GM12864 (cell line): ENCODE results near the gene RHBDF1.

Experiments
- DNase-seq: peaks from one replicate; pipeline ENCODE4 v3.0.0-alpha.2; 2011; ENCODE audit warnings: low read depth
- H3K4me3 ChIP-seq: 2 replicates; pipeline ENCODE4 v1.5.1; 2011; ENCODE audit warnings: mild to moderate bottlenecking, low read depth, low read length, control low read depth
- CTCF ChIP-seq: IDR thresholded peaks from 2 replicates; pipeline ENCODE4 v1.5.1; 2011; ENCODE audit warnings: low read depth, mild to moderate bottlenecking, moderate library complexity, low read length, control low read depth, inconsistent platforms; ENCODE audit errors: missing control alignments

RHBDF1 gene

GRCh38 chr16:85407-85782 lies 13.0 kb upstream of the RHBDF1 start:
- H3K4me3 ChIP-seq = no peak overlapping the region
- no peak for DNase-seq
- no peak for TF ChIP-seq CTCF

DNA sequence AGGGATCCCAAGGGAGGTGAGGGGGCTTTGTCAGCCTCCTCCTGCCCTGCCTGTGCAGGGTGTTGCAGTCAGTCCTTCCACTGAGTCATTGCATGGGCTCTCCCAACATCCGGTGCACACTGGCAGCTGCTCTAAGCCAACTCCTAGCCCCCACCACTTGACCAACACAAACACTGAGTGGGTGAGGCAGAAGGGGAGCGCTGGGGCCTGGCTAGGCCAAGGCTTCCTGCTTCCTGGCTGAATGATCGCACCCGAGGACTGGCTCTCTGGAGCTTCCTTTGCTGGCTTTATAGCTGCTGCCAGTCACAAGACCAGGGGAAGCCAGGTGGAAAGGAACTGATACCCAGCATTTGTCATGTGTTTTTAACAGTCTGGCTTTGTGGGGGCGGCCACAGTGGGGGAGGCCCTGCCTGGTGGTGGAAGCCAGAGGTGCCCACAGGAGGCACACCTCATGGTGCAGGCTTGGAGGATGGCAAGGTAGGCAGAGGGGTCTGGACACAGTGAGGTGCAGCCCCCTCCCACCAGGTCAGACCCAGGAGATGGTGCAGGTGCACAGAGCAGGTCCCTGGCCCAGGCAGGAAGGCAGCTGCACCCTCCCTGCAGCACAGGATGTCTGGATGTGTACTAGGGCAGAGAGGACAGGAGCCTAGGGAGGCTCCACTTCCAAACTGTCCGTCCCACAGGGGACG lies 12.4 kb upstream of the RHBDF1 start:
- DNase-seq = peak; percentile 24
- TF ChIP-seq CTCF = no peak
- H3K4me3 ChIP-seq = no peak overlapping the region

- no peak for TF ChIP-seq CTCF
- H3K4me3 ChIP-seq = no peak overlapping the region
- DNase-seq = no peak
Measured at GRCh38 chr16:83781-84615, 11.6 kb upstream of the RHBDF1 start.

DNA sequence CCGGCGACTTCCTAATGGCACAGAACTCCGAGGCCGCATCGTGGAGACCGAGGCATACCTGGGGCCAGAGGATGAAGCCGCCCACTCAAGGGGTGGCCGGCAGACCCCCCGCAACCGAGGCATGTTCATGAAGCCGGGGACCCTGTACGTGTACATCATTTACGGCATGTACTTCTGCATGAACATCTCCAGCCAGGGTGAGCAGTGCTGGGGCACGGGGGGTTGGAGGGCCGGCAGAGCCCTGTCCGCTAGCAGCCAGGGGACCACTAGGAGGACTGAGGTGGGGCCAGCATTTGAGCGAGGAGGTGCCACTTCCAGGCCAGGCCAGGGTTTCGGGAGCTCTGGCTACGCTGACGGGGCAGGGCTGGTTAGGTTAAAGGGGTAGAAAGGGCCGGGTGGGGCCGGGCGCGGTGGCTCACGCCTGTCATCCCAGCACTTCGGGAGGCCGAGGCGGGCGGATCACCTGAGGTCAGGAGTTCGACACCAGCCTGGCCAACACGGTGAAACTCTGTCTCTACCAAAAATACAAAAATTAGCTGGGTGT lies 10.7 kb upstream of the RHBDF1 start:
- TF ChIP-seq CTCF = no peak
- H3K4me3 ChIP-seq = no peak overlapping the region
- DNase-seq = no peak

- TF ChIP-seq CTCF = no peak
- peak overlapping the region; percentile 99 for H3K4me3 ChIP-seq
- DNase-seq = no peak
Measured at GRCh38 chr16:79151-80054, 7.0 kb upstream of the RHBDF1 start.

GRCh38 chr16:78444-79150 lies 6.2 kb upstream of the RHBDF1 start:
- DNase-seq = no peak
- peak overlapping the region; percentile 99 for H3K4me3 ChIP-seq
- TF ChIP-seq CTCF = no peak
